Measurements from ENCODE around the gene VDR.
"Not testable (repeated sequence)": the region's sequence is repeated elsewhere in the genome, so short reads cannot be mapped to it uniquely, and the experiment has no call there.

Gene VDR

GRCh38 chr12:47823422-47824086, 81.2 kb downstream of the VDR start:
- DNase-seq: no peak

- no peak for DNase-seq
These were observed 81.9 kb downstream of the VDR start for GRCh38 chr12:47822863-47823262.

- DNase-seq: no peak
These were observed 82.4 kb downstream of the VDR start for GRCh38 chr12:47822401-47822800.

GRCh38 chr12:47821346-47821706, 83.5 kb downstream of the VDR start:
- no peak for DNase-seq

GRCh38 chr12:47820631-47821345, 84.0 kb downstream of the VDR start:
- peak; percentile 68 for DNase-seq

- DNase-seq: peak; percentile 64
These were observed 84.7 kb downstream of the VDR start, which contains the start of gene HDAC7 for GRCh38 chr12:47819896-47820630. TSS of gene HDAC7 (minus strand) at chr12:47819903. CDS start at chr12:47819785, 118 bp downstream.

DNA sequence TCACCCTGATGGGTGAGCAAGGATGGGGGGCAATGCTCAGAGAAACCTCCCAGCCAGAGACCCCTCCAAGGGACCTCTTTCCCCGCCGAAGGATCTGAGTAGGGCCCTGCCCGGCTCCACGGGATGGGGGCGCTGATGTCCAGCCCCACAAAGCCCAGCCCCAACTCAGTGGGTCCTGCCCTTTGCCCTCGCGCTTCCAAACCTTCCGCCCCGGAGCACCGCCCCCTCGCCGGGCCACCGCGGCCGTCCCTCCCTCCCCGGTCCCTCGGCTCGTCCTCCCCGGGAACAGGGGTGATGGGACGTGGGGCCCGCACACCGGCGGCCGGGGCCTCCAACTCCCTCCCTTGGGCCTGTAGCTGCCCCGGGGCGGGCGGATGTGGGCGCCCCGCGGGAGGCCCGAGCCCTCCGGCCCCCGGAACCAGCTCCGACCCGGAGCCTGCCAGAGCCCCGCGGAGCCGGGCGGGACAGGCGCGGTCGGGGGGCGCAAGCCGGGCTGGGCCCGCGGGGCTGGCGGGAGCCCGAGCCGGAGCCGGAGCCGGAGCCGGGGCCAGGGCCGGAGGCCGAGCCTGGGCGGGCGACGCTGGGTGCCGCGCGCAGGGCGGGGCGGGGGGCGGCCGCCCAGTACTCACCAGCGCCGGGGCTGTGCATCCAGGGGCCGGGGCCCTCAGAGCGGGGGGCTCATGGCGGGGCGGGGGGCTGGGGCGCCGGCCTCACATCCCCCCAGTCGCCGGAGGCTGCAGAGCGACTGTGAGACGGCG, 85.5 kb downstream of the VDR start:
- DNase-seq: peak; percentile 74

DNA sequence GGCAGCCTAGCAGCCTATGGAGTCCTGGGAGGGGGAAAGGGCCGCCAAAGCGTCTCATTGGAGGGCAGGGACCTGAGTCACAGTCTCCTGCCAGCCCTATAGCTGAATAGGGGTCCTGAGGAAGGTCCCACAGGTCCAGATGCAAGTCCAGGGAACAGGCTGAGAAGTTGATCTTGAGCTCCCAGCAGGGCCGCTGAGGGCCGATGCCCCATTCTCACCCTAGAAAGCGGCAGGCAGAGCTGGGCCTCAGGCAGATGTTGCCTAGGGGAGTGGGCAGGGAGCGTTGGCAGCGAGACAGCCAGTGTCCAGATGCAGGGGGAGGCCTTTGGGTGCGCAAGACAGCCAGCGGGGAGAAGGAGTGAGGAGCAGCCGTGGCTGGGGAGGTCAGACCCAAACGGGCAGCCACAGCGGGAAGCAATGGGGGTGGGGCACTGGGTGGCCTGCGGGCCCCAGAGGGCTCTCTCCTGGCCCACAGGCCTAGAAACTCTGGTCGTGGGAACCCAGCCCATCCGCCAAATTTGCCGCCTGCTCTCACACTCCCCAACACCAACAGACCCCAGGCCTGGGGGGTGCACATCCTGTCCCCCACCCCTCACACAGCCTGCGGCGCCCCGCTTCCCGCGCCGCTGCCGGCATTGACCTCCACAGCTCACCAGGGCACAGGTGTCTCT, 86.2 kb downstream of the VDR start:
- DNase-seq: no peak

DNA sequence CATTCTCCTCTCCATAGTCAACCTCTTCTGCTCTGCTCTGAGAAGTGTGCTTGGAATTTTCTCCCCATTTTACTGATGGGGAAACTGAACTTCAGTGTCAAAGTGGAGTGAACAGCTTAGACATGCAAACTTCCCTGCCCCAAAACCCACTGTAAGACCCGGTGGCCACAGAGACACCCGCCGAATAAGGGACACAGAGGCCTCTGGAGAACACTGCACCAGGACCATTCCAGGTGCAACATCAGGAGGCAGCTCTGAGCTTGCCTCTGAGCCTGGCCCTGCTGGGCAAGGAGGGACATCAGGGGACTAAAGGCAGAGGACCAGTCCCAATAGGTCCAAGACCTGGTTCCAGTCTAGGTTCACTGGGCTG, 86.8 kb downstream of the VDR start:
- DNase-seq: no peak

DNA sequence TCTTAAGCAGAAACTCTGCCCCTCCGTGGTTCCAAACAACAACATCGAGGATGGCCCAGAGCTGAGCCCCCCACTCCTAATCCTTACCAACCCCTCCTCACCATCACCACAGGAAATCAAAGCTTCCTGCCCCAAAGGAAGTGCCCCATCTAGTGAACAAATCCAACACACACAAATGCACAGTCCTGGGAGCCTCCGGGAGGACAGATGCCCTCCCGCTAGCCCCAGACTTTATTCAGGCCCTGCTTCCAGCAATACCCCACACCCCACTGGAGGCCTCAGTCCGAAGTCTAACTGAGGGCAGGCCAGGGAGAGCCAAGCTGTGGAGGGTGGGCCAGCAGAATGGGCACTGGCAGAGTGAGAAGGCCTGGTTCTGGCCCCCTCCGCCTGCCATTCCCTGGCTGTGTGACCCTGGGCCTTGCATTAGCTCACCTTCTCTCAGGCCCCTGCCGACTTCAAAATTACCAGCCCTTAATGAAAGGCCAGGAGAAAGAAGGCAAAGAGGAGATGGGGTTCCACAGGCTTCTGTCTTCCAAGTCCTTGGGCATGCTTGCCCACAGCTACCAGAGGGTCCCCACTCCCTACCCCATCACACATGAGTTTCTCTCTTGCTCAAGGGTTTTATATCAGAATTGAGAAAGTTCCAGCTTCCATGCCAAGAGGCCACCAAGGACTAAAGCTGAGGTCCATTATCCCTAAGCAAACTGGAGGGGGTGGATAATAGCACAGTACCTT, 87.4 kb downstream of the VDR start:
- DNase-seq: peak; percentile 31

- DNase-seq: no peak
These were observed 88.2 kb downstream of the VDR start for GRCh38 chr12:47816403-47817271.

DNA sequence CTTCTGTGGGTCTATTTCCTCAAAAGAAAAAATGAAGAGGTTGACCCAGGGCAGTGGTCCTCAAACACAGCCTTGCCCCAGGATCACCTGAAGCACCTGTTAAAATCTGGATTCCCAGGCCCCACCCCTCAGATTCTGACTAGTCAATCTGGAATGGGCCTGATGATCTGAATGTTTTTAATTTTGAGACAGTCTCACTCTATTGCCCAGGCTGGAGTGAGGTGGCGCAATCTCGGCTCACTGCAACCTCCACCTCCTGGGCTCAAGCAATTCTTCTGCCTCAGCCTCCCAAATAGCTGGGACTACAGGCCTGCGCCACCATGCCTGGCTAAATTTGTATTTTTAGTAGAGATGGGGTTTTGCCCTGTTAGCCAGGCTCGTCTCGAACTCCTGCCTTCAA, 89.3 kb downstream of the VDR start:
- DNase-seq: not testable (repeated sequence)

GRCh38 chr12:47814539-47815170, 90.1 kb downstream of the VDR start:
- no peak for DNase-seq

DNA sequence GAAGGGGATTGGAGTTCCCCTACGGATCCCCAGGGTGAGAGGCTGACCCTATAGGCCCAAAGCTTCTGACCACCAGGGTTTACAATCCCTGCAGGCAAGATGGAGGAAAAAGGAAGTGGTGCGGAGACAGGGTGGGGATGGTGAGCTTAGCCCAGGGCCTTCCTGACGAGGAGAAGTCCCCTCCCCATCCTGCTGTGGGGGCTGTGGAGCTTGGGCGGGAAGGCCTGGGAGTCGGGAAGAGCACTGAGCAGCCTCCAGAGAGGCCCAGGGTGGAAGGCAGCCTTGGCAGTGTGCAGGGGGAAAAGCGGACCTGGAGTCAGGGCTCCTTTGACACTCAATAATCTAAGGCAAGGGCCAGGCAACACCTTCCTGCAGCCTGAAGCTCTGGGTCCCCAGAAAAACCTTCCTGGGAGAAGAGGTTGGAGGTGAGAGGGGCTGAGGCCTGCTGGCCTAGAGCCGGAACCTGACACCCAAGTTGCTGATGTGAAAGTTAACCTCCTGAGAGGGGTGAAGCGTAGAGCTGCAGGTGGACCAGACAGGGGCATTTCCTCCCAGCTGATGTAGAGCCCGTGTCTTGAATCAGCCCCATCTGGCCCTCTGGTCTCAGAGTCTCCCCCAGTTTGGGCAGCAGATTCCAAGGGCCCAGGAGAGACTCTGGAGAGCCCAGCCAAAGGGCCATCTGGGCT, 91.1 kb downstream of the VDR start:
- peak; percentile 58 for DNase-seq

- DNase-seq: peak; percentile 76
These were observed 91.8 kb downstream of the VDR start for GRCh38 chr12:47812797-47813510.

- DNase-seq: no peak
These were observed 93.0 kb downstream of the VDR start for GRCh38 chr12:47811581-47812484.

GRCh38 chr12:47811072-47811396, 93.8 kb downstream of the VDR start:
- peak; percentile 54 for DNase-seq

DNA sequence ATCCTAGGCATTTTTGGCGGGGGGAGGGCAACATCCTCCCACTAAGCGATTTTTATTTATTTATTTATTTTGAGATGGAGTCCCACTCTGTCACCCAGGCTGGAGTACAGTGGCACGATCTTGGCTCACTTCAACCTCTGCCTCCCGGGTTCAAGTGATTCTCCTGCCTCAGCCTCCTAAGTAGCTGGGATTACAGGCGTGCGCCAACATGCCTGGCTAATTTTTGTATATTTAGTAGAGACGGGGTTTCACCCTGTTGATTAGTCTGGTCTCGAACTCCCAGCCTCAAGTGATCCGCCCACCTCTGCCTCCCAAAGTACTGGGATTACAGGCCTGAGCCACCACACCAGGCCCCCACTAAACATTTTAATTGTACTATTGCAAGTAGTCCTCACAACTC, 95.3 kb downstream of the VDR start:
- DNase-seq: not testable (repeated sequence)
